ENCODE results near the gene LDHA.

GRCh38 chr11:18449251-18449650 is 54.9 kb downstream of the LDHA start:
- TF ChIP-seq CTCF (IDR thresholded peaks at IDR 0.05; ENCODE audit: poor library complexity, severe bottlenecking) (no peak), POLR2AphosphoS5 (IDR thresholded peaks at IDR 0.05) (no peak), EZH2 (IDR thresholded peaks at IDR 0.05; ENCODE audit: borderline replicate concordance, insufficient read depth, low read length, poor library complexity, severe bottlenecking) (no peak), EP300 (conservative IDR thresholded peaks at IDR 0.05; ENCODE audit: poor library complexity, severe bottlenecking) (no peak), MXI1 (conservative IDR thresholded peaks at IDR 0.05; ENCODE audit: poor library complexity, severe bottlenecking) (no peak)
- TF ChIP-seq, protein P1, sequence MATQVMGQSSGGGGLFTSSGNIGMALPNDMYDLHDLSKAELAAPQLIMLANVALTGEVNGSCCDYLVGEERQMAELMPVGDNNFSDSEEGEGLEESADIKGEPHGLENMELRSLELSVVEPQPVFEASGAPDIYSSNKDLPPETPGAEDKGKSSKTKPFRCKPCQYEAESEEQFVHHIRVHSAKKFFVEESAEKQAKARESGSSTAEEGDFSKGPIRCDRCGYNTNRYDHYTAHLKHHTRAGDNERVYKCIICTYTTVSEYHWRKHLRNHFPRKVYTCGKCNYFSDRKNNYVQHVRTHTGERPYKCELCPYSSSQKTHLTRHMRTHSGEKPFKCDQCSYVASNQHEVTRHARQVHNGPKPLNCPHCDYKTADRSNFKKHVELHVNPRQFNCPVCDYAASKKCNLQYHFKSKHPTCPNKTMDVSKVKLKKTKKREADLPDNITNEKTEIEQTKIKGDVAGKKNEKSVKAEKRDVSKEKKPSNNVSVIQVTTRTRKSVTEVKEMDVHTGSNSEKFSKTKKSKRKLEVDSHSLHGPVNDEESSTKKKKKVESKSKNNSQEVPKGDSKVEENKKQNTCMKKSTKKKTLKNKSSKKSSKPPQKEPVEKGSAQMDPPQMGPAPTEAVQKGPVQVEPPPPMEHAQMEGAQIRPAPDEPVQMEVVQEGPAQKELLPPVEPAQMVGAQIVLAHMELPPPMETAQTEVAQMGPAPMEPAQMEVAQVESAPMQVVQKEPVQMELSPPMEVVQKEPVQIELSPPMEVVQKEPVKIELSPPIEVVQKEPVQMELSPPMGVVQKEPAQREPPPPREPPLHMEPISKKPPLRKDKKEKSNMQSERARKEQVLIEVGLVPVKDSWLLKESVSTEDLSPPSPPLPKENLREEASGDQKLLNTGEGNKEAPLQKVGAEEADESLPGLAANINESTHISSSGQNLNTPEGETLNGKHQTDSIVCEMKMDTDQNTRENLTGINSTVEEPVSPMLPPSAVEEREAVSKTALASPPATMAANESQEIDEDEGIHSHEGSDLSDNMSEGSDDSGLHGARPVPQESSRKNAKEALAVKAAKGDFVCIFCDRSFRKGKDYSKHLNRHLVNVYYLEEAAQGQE (IDR thresholded peaks at IDR 0.05; ENCODE audit: borderline replicate concordance) = no peak

Measured in neural cell (in vitro differentiated cells).